DMS114 treated with DMSO at 0.1 percent for 48 hours (cell line): ENCODE data around the gene MAB21L4.

Experiments
- DNase-seq: peaks from one replicate; lab custom pipeline; 2025; ENCODE audit not compliant: unreplicated experiment; lab: John Stamatoyannopoulos, UW

Gene MAB21L4

DNA sequence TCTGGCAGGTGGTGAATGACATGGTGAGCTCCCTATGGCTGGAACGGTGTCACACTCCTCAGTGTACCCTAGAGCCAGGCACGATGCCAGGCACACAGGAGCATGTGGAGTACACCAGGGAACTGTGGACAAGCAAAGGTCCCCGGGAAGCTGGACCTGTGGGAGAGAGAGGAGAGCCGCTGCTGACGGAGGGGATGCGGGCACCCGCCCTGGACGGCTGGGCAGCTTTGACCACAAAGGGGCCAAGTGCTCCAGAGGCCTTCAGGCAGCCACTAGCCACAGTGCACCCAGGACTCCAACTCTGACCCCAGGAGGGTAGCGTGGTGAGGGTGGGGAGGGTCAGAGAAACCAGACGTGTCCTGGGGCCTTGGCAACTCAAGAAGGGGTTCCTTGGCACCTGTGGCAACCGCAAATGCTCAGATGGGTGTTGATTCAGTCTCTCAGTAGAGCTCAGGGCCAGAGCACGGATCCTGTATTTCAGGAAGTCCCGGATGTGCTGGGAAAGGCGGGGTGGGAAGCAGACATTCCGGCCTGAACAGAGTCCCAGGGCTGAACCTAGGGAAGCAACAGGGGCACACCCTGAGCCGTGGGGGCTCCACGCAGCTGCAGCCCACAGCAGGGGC lies 2.3 kb upstream of the MAB21L4 start:
- no peak for DNase-seq

- DNase-seq: no peak
Observed at GRCh38 chr2:240896871-240897692, 1.1 kb upstream of the MAB21L4 start.

GRCh38 chr2:240896394-240896793 lies 438 bp upstream of the MAB21L4 start:
- DNase-seq: no peak

- no peak for DNase-seq
Observed at GRCh38 chr2:240894836-240895558, 959 bp downstream of the MAB21L4 start.

DNA sequence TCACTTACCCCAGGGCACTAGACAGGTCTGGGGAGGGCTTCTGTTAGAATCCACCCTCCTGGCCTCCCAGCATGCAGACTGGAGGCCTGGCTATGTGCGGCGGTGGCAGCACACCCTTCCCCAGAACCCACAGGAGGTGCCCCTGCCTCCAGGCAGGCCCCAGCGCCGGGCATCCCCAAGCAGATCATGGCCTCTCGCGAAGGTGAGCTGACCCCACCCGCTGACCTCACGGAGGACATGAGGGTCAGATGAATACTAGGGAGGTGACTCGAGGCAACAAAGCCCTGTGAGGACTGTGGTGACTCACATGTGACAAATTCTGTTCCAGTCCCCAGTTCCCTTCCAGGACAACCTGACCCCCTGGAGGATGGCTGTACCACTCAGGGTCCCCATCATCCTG lies 1.9 kb downstream of the MAB21L4 start:
- no peak for DNase-seq

- no peak for DNase-seq
Observed at GRCh38 chr2:240893363-240893844, 2.6 kb downstream of the MAB21L4 start.

- no peak for DNase-seq
Observed at GRCh38 chr2:240892925-240893324, 3.0 kb downstream of the MAB21L4 start.

- DNase-seq: no peak
Observed at GRCh38 chr2:240892356-240892755, 3.6 kb downstream of the MAB21L4 start.

- no peak for DNase-seq
Observed at GRCh38 chr2:240891492-240892340, 4.2 kb downstream of the MAB21L4 start.

GRCh38 chr2:240890691-240891090 lies 5.3 kb downstream of the MAB21L4 start:
- DNase-seq: no peak

DNA sequence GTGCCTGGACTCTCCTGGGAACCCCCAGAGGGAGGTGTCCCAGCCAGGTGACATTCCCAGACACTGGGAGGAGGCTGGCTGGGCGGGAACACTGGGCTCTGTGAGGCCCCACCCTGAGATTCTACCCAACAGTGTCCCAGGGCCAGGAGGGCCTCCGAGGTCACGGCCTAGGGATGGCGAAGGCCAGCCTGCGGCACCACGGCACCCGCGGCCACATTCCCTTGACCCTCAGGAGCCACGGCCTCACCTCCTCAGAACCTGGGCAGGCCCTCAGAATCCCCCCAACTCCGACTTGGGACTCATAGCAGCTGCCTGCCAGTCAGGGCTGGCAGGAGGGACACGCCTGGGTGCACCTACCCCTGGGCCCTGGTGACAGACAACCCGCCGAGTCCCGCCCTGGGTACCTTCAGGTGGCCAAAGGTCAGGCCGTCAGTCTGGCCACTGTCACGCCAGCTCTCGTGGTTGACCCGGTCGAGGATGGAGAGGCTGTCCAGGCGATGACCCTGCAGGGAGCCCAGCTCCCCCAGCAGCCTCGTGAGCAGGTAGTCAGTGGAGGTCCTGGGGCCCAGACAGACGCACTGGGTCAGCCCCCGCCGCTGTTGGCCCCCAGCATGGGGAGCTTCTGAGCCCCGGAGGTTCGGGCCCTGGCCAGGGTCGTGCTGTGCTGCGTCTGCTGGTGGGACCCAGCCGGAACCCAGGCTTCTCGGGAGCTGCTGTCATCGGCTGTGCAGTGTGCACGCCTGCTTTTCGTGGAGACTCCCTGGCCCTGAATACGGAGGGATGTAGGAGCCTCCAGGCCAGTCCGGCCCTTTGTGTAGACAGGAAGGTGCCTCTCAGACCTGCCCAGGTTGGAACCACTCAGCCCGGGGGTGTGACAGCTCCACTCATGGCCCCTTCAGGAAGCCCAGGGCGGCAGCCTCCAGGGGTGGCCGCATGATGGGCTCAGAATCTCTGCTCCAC lies 6.1 kb downstream of the MAB21L4 start:
- DNase-seq: no peak

DNA sequence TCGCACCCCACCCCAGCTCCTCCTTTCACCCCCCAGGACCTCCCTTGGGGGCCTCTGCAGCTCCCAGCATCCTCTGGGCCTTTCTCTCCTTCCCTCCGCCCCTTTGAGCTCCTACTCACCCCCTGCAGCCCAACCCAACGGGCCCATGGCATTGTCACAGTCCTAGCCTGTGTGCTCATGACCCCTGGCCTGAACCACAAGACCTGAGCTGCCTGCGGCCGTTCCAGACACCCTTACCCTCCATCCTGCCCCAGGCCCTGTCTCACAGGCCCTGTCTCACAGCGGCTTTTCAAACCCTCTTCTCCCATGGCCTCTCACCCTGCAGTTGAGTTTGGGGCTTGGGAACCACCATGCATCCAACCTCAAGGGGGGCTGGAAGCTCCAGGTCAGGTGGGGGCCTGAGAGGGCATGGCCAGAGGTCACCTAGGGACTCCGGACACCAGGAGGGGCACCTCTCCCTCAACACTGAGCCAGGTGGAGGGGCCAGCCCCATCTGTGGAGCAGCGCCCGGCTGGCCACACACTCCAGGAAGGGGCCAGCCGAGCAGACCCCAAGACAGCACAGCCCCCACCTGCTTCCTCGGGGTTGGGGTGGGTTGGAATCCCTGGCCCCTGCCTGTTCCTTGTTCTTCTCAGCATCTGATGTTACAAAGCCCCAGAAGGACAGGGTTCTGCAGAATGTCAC lies 6.9 kb downstream of the MAB21L4 start:
- DNase-seq: no peak

DNA sequence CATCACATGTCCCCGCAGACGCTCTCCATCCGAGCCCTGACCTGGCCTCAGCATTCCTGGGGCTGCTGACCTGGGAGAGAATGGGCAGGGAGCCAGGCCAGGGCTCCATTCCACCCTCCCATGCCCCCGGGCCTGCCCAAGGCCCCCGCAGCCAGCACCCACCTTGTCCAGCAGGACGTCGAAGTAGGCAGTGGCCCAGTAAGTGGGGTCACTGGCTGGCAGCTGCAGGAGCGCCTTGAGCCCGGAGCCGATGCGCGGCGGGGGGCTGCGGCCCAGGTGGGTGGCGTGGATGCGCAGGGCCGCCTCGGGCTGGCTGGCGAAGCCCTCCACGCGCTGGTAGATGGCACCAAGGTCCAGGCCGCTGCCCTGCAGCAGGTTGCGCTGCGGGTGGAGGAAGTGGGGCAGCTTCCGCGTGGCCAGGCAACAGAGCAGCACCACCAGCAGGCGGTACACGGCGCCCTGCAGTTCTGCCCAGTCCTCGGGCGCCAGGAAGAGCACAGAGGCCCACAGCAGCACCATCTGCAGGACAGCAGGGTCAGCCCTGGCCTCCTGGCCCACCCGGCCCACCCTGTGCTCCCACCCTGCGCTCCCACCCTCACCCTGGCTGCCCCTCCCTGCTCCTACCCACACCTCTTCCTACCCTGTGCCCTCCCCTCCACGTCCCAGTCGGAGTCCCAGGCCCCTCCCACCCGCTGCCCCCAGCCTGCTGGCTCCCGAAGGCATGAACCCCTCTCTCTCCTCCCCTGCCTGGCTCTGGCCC lies 7.6 kb downstream of the MAB21L4 start:
- no peak for DNase-seq

GRCh38 chr2:240887631-240888030 lies 8.3 kb downstream of the MAB21L4 start:
- no peak for DNase-seq

DNA sequence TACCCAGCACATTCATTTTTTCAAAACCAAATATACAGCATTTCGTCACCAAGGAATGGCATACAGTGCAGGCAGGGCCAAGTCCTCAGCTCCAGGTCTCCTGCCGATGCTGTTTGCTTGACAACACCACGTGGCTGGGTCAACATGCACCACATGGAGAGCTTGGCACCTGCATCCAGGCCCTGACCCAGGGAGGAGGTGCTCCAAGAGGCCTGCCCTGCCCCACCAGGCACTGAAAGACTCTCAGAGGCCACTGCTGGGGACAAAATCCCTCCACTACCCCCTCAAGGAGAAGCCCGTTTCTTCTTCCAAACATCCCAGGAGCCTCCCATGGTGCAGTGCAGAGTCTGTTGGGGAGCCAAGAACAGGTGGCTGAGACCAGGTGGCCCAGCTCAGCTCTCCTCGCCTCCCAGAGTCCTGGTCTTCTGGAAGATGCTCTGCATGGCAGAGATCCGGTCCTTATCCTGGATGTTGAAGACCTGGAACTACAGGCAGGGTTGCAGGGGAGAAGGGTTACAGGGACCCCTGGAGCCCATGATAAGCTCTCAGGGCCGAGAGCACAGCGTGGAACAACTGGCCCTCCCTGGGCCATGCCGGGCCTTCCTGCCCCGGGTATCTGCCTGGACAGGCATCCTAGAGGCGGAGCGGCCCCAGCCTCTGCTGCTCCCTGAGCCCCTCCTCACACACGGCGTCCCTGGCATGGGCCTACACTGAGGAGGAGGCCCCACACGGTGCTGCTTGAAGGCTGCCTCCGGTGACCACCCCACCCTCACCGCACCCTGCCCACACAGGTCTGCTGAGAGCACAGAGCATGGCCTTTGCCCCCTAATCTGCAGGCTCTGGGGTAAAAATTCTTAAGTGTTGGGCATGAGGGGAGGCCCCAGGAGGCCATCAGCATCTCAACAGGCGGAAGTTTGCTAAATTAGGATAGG lies 9.0 kb downstream of the MAB21L4 start:
- DNase-seq: no peak

DNA sequence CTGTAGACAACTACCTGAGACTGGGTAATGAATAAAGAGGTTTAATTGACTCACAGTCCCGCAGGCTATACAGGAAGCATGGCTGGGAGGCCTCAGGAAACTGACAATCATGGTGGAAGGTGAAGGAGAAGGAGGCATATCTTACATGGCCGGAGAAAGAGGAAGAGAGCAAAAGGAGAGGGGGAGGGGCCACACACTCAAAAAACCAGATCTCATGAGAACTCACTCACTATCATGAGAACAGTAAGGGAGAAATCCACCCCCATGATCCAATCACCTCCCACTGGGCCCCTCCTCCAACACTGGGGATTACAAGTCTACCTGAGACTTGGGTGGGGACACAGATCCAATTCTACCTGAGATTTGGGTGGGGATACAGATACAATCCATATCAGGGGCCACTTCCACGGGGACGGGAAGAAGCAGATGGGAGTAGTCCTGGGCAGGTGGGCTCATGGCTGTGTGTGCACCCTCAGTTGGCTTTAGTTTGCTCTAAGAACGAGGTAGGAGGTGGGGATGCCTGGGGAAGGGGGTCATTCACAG lies 9.9 kb downstream of the MAB21L4 start:
- no peak for DNase-seq

- no peak for DNase-seq
Observed at GRCh38 chr2:240885566-240885965, 10.4 kb downstream of the MAB21L4 start.
